SU-DHL-6 (cell line): Measurements from ENCODE around the gene CBY2.

Experiments
- CTCF ChIP-seq: fragments of 200-600 bp; sonication (generic); IDR thresholded peaks from one replicate; pipeline ENCODE4 v1.5.1; 2017; ENCODE audit warnings: antibody characterized with exemption, mild to moderate bottlenecking, low read length, moderate library complexity; ENCODE audit not compliant: insufficient read depth, poor library complexity, severe bottlenecking
- EZH2phosphoT487 ChIP-seq: fragments of 200-600 bp; sonication (generic), shearing (Covaris generic); conservative IDR thresholded peaks from 2 replicates; pipeline ENCODE4 v1.6.1; 2018; ENCODE audit warnings: mild to moderate bottlenecking, antibody characterized with exemption, low read length, moderate library complexity, mixed read lengths

GRCh38 chr13:45700971-45701900 is 884 bp upstream of the CBY2 start:
- TF ChIP-seq CTCF (no peak), EZH2phosphoT487 (no peak)
